Epithelial cell of proximal tubule (primary cell): ENCODE measurements around the gene NAPG. TPM values are rescaled to one million over a fixed set of nuclear protein-coding genes. Genes with fewer than 3 reads are reported as not detected.
"Not testable (repeated sequence)": the region's sequence is repeated elsewhere in the genome, so short reads cannot be mapped to it uniquely, and the experiment has no call there.

ENCODE experiments used
- DNase-seq: peaks from one replicate; pipeline ENCODE4 v3.0.0-alpha.2; 2011; ENCODE audit warnings: low read depth
- H3K4me3 ChIP-seq: 2 replicates; pipeline ENCODE4 v1.5.1; 2011; ENCODE audit warnings: low read depth, mild to moderate bottlenecking, low read length
- CTCF ChIP-seq: conservative IDR thresholded peaks from 2 replicates; pipeline ENCODE4 v1.5.1; 2012; ENCODE audit warnings: low read depth, mild to moderate bottlenecking, low read length
- total RNA-seq: library from RNA; depleted of rRNA; stranded (reverse); fragments of >200 nt; gene quantifications from 2 replicates; pipeline ENCODE4 v1.2.3, GENCODE V29; 2015

The NAPG gene
- total RNA-seq, 1 donor from 2014 or later: 29.5 TPM

DNA sequence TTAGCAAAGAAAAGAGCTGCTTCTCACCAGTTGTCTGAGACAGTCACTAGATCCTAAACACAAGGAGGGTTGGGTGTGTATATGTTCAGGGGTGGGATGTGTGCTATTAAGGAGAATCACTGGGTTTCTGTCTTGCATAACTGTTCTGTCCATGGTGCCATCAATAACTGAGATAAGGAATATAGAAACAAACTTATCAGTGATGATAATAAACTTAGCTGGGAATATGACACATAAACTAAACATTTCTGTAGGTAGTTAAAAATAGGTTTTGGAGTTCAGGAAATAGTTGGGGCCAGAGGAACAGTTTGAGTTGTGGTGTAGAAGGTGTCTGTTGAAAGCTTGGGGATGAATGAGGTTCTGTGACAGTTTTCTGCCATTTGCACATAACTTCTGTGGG is 17.4 kb downstream of the NAPG start:
- H3K4me3 ChIP-seq: no peak overlapping the region
- no peak for TF ChIP-seq CTCF
- no peak for DNase-seq

DNA sequence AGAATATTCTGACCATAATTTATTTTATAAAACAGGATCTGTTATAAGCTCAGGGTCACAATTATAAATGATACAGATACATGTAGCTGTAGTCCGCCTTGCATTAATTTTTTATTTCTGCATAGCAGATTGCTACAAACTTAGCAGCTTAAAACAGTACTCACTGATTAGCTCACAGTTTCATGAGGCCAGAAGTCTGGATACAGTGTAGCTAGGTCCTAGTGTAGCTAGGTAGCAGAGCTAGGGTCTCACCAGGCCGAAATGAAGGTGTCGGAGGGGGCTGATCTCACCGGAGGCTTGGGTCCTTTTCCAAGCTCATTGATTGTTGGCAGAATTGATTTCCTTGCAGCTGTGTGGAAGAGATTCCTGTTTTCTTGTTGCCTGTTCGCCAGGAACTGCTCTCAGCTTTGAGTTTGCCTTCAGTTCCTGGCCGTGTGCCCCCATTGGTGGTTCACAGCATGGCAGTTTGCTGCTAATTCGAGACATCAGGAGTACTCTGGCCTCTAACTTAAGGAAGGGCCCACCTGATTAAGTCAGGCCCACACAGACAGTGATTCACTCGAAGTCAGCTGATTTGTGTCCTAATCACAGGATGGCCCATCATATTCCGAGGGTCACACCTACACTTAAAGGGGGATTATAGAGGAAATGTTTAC is 18.4 kb downstream of the NAPG start:
- H3K4me3 ChIP-seq: no peak overlapping the region
- no peak for TF ChIP-seq CTCF
- DNase-seq: no peak

GRCh38 chr18:10546557-10547300 is 20.9 kb downstream of the NAPG start:
- no peak for TF ChIP-seq CTCF
- H3K4me3 ChIP-seq: no peak overlapping the region
- DNase-seq: no peak

GRCh38 chr18:10552226-10552625 is 26.4 kb downstream of the NAPG start:
- no peak for TF ChIP-seq CTCF
- H3K4me3 ChIP-seq: no peak overlapping the region
- no peak for DNase-seq

GRCh38 chr18:10556251-10556650 is 30.4 kb downstream of the NAPG start:
- H3K4me3 ChIP-seq, DNase-seq: not testable (repeated sequence)

DNA sequence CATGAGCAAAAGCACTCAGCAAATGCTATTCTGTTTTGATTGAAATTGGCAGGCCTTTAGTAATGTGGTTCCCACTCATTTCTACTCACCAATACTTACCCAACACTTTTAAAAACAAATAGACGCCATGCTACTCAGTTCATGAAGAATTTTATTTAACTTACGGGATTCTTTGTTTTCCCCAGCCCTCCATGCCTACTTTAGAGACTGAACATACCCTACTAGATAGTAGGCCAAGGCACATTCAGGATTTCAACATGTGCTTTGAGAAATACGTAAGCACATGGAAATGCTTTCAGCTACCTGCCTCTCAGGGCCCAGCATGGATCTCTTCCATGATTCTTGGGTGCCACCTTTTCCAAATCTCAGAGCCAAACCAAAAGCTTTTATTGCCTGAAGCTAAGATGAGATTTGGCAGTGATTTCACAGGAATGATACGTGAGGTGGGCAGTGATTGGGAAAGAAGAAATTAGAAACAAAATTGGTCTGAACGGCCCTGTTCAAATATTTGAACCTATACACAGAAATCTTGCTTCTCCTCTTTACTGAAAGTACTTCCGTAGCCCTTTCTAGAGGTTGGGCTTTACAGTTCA is 31.4 kb downstream of the NAPG start:
- no peak overlapping the region for H3K4me3 ChIP-seq
- no peak for DNase-seq
- no peak for TF ChIP-seq CTCF

GRCh38 chr18:10558243-10558966 is 32.6 kb downstream of the NAPG start:
- H3K4me3 ChIP-seq: no peak overlapping the region
- DNase-seq: no peak
- TF ChIP-seq CTCF: no peak
